Measurements from ENCODE around the gene RPS10.
"Not testable (repeated sequence)": the region's sequence is repeated elsewhere in the genome, so short reads cannot be mapped to it uniquely, and the experiment has no call there.

RPS10 gene

DNA sequence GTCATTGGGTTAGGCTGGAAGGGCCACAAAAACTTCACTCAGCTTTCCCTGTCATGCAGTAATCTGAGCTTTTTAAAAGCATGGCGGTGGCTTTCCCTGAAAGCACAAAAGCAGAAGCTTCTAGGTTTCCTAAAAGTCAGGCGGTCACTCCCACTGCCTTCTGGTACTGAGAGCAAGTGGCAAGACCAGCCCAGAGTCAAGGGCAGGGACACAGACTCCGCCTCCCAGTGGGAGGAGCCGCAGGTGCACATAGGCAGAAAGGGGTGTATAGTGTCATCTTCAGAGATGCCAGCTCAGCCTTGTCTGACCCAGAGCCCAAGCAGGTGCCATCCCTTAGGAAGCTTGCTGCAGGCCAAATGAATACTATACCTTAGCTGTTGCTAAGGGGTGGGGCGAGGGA is 22.0 kb upstream of the RPS10 start:
- no peak for DNase-seq (ENCODE audit: low spot score)

DNA sequence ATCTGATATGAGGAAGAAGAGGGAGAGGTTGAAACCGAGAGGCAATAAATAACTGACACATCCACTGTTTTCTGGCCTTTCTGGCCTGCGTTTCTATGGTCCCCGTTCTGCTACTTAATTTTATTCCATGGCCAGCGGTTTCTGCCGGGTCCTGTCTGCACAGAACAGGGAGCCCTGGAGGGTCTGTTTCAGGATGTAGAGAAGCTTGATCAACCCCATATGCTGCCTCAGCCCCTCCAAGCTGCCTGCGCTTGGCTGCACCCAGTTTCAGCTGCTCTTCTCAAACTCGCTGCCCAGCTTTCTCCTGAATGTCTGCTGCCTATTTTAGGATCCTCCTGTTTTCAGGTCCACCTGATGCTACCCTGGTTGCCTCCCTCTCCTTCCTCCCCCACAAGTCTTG is 21.5 kb upstream of the RPS10 start:
- DNase-seq (ENCODE audit: low spot score): no peak

DNA sequence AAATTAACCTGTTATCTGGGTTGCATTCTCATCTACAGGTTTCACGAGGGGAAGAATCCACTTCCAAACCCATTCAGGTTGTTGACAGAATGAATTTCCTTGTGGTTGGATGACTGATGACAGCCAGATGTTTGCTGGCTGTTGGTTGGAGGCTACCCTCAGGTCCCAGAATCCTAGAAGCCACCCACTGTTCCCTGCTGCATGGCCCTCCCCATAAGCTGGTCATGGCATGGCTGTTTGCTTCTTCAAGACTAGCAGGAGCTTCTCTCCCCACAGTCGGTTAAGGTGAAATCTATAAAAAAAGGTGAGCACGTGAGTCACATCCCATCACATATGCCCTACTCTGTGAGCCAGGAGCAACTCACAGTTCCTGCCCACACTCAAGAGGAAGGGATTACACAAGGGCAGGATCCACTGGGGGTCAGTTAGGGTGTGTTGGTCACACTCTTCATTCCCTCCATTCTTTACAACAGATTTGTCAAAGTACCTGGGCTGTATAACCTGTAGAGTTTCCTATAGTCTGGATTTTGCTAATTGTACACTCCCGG is 19.5 kb upstream of the RPS10 start:
- DNase-seq (ENCODE audit: low spot score): no peak

DNA sequence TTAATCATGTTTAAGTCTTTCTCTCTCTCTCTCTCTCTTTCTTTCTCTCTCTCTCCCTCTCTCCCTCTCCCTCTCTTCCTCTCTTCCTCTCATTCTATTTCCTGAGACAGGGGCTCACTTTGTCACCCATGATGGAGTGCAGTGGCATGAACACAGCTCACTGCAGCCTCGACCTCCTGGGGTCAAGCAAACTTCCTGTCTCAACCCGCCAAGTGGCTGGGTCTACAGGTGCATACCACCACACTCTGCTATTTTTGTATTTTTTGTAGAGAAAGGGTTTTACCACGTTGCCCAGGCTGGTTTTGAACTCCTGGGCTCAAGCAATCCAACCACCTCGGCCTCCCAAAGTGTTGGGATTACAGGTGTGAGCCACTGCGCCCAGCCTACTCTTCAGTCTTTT is 15.7 kb upstream of the RPS10 start:
- no peak for DNase-seq (ENCODE audit: low spot score)

DNA sequence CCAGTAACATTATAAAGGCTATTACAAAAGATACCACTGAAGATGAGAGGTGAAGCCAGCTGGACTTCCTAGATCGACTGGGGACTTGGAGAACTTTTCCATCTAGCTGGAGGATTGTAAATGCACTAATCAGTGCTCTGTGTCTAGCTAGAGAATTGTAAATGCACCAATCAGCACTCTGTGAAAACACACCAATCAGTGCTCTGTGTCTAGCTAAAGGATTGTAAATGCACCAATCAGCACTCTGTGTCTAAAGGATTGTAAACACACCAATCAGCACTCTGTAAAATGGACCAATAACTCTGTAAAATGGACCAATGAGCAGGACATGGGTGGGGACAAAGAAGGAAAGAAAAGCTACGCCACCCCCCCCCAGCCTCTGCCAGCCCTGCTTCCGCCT is 13.6 kb upstream of the RPS10 start:
- no peak for DNase-seq (ENCODE audit: low spot score)

DNA sequence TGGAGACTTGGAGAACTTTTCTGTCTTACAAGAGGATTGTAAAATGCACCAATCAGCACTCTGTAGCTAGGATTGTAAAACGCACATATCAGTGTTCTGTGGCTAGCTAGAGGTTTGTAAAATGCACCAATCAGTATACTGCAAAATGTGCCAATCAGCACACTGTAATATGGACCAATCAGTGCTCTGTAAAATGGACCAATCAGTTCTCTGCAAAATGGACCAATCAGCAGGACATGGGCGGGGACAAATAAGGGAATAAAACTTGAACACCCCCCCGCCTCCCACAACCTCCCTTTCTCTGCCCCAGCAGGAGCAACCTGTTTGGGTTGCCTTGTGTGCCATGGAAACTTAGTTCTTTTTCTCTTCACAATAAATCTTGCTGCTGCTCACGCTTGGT is 12.8 kb upstream of the RPS10 start:
- DNase-seq (ENCODE audit: low spot score): no peak

DNA sequence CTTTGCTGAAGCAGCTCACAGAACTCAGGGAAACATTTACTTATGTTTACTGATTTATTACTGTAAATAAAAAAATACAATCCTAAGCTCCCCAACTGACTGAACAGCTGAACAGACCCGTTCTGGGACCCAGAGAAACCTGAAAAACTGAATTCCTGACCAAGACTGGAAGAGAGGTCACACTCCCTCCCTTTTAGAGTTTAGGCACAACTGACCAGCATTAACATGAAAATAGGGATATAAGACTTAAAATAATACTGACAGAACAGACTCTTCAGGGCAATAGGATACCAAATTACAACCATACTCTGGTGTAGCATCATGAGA is 11.7 kb upstream of the RPS10 start:
- no peak for DNase-seq (ENCODE audit: low spot score)

DNA sequence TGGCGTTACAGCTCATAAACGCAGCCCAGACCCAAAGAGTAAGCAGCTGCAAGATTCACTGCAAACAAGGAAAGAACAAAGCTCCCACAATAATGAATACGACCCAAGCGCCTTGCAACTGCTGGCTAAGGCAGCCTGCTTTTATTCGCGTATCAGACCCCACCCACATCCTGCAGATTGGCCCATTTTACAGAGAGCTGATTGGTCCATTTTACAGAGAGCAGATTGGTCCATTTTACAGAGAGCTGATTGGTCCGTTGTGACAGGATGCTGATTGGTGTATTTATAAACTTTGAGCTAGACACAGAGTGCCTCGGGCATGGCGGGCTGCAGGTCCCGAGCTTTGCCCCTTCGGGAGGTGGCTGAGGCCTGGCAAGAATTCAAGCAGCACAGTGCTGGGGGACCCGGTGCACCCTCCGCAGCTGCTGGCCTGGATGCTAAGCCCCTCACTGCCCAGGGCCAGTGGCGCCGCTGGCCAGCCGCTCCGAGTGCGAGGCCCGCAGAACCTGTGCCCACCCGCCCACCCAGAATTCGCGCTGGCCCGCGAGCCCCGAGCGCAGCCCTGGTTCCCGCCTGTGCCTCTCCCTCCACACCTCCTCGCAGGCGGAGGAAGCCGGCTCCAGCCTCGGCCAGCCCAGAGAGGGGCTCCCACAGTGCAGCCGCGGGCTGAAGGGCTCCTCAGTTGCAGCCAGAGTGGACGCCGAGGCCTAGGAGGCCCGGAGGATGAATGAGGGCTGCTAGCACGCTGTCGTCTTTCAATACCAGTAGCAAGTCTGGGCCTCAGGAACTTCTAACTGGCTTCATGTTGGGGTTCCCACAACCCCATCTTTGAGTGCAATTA is 11.2 kb upstream of the RPS10 start:
- no peak for DNase-seq (ENCODE audit: low spot score)

DNA sequence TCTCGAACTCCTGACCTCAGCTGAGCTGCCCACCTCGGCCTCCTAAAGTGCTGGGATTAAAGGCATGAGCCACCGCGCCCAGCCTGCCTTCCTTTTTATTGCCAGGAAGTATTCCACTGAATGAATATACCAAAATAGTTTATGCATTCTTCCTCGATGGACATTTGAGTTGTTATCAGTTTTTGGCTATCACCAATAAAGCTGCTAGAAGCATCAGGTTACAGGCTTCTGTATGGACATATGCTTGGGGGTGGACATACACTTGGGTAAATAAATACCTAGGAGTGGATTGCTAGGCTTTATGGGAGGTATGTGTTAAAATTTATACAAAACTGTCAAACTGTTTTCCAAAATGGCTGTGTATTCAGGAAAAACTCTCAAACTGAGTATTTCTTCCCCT is 10.0 kb upstream of the RPS10 start:
- DNase-seq (ENCODE audit: low spot score): no peak

DNA sequence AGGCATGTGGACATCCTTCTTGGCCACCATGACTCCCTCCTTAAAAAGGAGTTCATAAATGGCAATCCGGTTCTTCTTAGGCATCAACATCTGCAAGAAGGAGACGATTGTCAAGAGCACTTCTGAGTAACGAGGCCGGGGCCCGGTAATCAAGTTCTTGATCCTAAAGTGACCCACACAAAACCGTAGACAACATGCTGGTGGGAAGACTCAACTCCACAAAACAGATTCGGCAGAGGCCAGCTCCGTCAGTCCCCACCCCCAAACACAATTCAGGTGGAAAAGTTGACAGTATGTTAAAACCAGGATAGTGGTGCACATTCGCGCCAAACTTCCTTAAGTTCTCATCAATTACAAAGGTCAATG is 754 bp downstream of the RPS10 start:
- DNase-seq (ENCODE audit: low spot score): no peak

DNA sequence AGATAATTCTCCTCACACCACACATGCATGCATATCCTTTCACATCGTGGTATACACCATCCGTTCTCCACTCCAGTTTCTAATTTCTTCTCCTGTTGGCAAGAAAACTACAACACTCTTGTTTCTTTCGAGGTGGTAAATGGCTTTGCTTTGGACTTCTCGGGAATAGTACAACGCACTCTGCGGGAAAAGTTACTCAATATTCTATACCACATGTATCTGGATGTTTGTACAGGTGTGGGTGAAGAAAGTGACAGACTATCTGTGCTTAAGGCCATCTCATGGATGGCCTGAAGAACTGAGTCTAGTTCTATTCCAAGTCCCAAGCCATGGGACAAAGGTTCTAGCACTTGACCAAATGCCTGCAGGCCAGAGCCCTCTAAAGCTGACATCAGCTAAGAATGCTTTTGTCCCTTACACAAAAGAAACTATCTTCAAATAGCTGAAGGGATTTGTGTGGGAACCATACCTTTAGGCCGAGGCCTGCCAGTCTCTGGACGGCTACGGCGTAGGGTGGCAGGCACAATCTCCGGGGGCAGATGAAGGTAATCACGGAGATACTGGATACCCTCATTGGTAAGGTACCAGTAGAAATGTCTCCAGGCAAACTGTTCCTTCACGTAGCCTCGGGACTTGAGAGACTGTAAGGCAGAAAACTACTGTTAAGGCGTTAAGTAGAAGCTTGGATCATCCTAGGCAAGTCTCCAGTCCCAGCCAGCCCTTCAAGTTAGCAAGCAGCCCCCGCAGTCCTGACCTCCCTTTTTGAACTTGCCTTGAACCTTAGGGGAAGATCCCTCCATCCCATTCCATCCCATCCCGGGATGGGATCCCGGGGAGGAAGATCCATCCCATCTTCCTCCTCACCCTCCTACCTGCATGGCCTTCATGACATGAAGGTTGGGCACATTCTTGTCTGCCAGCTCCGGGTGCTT is 1.4 kb downstream of the RPS10 start:
- DNase-seq (ENCODE audit: low spot score): no peak

DNA sequence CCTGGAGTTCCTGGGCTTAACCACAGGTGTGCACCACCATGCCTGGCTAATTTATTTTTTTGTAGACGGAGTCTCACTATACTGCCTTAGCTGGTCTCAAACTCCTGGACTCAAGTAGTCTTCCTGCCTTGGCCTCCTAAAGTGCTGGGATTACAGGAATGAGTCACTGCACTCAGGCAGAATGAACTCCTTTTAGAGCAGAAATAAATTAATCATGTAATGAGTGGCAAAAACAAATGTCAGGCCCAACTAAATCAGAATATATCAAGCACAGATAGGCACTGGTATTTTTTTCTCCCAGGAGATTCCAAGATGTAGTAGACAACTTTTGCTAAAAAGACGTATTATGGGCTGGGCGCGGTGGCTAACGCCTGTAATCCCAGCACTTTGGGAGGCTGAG is 2.6 kb downstream of the RPS10 start:
- no peak for DNase-seq (ENCODE audit: low spot score)

DNA sequence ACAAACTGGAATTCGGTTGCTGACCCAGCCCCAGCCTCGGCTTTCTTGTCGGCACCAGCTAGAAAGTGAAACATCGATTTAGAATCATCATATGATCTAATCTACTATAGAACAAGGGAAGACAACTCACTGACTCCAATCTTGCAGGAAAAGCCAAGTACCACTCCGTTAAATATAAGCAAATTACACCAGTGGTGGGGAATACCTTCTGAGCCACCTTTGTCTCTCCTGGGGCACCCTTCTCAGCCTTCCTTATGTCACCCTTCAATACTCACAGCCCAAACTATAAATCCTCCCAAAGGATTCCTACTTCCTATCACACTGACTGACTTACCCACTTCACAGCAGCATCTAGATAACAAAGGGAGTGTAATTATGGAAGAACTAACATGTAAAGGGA is 7.5 kb downstream of the RPS10 start:
- no peak for DNase-seq (ENCODE audit: low spot score)

DNA sequence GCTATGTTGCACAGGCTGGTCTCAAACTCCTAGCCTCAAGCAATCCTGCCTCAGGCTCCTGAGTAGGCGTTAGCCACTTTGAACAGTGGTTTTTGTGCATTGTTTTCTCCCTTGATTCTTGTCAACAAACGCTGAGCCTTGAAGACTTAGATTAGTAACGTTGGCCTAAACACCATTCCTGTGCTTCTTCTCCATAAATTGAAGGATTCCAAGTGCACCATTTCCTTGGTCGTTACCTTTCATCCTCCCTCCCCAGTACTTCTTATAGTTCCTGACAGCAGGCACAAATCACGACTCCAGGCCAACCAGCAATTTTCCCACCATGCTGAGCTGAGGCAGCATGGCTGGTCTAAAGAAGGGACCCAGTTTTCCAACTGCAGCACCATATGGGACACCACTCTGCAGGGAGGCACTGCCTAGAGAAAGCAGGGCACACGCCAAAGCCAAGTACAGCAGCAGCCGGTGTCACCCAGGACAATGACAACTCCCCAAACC is 8.9 kb downstream of the RPS10 start:
- no peak for DNase-seq (ENCODE audit: low spot score)

DNA sequence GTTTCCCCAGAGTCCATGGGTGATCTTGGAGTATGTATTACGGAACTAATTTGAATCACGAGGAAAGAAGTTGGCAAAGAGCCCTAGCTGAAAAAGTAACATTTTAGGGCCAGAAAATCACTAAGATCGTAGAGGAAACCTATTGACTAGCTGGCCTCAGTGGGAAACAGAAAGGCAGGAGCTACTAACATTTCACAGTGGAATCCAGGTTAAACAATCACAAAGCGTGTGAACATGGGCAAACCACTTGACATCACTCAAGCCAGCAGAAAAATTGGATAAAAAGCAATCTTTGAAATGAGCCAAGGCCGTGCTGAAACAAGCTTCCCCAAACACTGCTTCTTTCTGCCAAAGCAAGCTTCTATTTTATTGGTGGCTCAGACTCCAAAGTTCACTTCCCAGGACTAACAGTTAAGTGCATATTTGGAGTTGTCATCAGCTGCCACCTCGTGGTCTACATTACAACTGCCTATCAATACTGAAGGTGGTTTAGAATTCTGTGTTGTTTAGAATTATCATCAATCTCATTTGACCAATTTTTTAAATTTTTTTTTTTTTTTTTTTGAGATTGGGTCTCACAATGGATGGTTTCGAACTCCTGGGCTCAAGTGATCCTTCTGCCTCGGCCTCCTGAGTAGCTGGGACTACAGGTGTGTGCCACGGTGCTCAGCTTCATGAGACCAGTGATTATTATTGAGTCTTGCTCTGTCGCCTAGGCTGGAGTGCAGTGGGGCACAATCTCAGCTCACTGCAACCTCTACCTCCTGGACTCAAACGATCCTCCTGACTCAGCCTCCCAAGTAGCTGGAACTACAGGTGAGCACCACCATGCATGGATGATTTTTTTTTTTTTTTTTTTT is 10.6 kb downstream of the RPS10 start:
- peak; percentile 42 for DNase-seq (ENCODE audit: low spot score)

DNA sequence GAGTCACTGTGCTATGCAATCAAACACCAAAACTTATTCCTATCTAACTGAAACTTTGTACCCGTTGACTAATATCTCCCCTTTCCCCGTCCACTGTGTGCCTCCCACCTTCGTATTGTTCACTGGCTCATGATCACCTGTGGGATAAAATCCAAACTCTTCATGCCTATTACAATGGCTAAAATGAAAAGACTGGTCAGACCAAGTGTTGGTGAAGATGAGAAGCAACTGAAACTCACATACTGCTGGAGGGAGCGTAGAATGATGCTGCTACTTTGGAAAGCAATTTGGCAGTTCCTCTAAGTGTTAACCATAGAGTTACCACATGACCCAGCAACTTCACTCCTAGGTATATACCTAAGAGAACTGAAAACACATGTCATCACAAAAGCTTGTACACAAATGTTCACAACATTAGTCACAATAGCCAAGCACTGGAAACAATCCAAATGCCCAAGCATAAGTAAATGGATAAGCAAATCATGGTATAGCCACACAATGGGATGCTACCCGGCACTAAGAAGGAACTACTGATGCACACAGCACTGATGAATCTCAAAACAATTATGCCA is 13.1 kb downstream of the RPS10 start:
- DNase-seq (ENCODE audit: low spot score): no peak

DNA sequence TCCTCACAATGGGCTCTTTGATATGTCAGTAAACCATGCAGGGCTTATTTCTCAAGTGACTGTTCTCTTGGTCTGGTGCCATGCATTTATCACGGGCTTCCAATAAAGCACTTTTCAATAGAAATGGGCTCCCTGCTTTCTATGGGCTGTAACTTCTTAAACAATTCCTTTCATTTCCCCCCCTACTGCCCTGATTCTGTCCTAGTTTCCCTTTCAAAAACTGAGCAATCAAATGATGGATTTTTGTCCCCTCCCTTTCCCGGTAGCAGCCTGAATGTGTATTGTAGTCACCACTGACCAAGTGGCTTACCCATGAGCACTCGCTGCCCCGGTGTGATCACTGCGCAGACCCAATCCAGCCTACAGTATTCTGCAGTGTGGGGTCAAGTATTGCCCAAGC is 13.9 kb downstream of the RPS10 start:
- no peak for DNase-seq (ENCODE audit: low spot score)

DNA sequence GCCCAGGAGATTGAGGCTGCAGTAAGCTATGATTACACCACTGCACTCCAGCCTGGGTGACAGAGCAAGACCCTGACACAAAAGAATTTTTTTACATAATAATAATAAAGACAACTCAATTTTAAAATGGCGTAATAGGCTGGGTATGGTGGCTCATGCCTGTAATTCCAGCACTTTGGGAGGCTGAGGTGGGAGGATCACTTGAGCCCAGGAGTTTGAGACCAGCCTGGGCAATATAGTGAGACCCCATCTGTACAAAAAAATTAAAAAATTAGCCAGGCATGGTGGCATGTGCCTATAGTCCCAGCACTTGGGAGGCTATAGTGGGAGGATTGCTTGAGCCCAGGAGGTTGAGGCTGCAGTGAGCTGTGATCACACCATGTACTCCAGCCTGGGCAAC is 18.0 kb downstream of the RPS10 start:
- not testable (repeated sequence) for DNase-seq (ENCODE audit: low spot score)

DNA sequence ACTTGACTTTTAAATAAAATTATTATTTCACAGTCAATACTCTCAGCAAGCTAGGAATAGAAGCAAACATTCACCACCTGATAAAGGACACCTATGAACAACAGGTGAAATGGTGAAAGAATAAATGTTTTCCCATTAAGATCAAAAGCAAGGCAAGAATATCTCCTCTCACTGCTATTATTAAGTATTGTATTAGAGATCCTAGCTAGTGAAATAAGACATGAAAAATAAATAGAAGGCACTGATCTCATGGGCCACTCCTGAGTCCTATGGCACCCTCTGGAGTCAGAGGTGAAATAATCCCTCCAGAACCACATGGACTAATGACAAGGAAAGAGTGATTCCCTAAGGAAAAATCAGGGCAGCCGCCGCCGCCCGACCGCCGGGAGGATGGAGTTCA is 29.4 kb downstream of the RPS10 start:
- DNase-seq (ENCODE audit: low spot score): no peak

DNA sequence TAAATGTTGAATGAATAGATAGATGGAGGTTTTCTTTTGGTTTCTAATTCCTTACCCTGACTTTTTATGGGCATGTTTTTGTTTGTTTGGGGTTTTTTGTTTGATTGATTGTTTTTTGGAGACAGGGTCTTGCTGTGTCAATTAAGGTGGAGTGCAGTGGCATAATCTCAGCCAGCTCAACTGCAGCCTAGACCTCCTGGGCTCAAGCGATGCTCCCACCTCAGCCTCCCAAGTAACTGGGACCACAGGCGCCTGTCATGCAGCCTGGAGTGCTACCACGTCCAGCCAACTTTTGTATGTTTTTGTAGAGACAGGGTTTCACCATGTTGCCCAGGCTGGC is 31.9 kb downstream of the RPS10 start:
- no peak for DNase-seq (ENCODE audit: low spot score)

DNA sequence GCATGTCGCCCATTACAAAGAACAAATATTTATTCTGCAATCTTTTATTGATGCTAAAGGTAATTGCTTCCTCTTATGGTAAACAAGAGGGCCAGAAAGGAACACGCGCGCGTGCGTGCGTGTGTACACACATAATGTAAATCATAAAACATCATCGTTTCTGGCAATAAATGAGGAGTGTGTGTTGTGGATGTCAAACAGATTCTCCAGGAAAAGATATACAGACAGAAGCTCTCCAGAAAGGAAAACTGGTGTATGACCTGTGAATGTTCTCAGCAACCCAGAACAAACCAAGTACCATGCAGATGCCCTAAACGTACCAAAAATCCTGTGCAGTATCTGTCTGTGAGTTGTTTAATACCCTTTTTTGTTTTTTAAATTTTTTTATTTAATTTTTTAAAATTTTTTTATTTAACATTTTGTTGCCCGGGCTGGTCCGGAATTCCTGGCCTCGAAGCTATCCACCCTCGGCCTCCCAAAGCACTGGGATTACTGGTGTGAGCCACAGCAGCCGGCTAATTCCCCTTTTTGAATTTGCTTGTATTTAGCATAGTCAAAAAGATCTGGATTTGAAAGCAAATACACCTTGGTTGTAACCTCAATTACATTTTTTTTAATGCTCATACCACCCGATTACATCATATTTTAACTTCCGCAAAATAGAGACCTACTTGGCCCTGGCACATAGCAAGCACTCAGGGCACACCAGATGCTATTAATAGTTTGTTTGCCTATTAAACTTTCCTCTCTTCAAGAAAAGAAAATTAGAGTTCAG is 32.5 kb downstream of the RPS10 start:
- DNase-seq (ENCODE audit: low spot score): no peak
